Fibroblast of villous mesenchyme (primary cell): Measurements from ENCODE around the gene AFF1. TPM values are rescaled to one million over a fixed set of nuclear protein-coding genes. Genes with fewer than 3 reads are reported as not detected.

ENCODE experiments used
- DNase-seq: peaks from one replicate; pipeline ENCODE4 v3.0.0-alpha.2; 2010; ENCODE audit warnings: low read depth
- H3K4me3 ChIP-seq: 2 replicates; pipeline ENCODE4 v1.5.1; 2011; ENCODE audit warnings: low read depth, mild to moderate bottlenecking, low read length
- total RNA-seq: library from RNA; depleted of rRNA; stranded (reverse); fragments of >200 nt; gene quantifications from 2 replicates; pipeline ENCODE4 v1.2.3, GENCODE V29; 2012
- TF ChIP-seq, protein P1 (sequence below): IDR thresholded peaks from 2 replicates; pipeline ENCODE4 v1.5.1; 2012; ENCODE audit warnings: low read depth, mild to moderate bottlenecking, low read length; ENCODE audit not compliant: insufficient read depth

AFF1 gene
- total RNA-seq, 1 donor = 34.1 TPM

DNA sequence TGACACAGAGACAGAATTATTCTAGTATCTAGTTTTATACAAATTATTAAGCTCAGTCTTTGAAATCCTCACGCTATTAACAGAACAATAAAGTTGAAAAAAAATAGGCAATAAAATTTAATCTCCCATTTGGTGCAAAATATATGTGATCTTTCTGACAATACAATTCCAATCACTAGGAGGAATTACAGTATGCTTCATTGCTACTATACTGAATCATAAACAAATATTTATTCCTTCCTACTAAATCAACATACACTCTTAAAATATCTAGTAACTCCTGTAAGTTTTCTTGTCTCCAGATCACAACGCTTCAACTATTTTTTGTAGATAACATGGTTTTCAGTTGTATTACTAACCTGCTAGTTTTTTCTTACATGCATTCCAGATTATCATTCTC lies 239.9 kb downstream of the AFF1 start:
- no peak for DNase-seq
- TF ChIP-seq, protein P1, sequence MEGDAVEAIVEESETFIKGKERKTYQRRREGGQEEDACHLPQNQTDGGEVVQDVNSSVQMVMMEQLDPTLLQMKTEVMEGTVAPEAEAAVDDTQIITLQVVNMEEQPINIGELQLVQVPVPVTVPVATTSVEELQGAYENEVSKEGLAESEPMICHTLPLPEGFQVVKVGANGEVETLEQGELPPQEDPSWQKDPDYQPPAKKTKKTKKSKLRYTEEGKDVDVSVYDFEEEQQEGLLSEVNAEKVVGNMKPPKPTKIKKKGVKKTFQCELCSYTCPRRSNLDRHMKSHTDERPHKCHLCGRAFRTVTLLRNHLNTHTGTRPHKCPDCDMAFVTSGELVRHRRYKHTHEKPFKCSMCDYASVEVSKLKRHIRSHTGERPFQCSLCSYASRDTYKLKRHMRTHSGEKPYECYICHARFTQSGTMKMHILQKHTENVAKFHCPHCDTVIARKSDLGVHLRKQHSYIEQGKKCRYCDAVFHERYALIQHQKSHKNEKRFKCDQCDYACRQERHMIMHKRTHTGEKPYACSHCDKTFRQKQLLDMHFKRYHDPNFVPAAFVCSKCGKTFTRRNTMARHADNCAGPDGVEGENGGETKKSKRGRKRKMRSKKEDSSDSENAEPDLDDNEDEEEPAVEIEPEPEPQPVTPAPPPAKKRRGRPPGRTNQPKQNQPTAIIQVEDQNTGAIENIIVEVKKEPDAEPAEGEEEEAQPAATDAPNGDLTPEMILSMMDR = no peak
- no peak overlapping the region for H3K4me3 ChIP-seq

- TF ChIP-seq, protein P1 = no peak
- H3K4me3 ChIP-seq = no peak overlapping the region
- DNase-seq = no peak
Observed at GRCh38 chr4:87179751-87180150, 244.9 kb downstream of the AFF1 start.

GRCh38 chr4:87180767-87181166 lies 246.0 kb downstream of the AFF1 start:
- DNase-seq = no peak
- TF ChIP-seq, protein P1 = no peak
- H3K4me3 ChIP-seq = no peak overlapping the region

- TF ChIP-seq, protein P1 = no peak
- H3K4me3 ChIP-seq = no peak overlapping the region
- DNase-seq = no peak
Observed at GRCh38 chr4:87185146-87185870, 250.5 kb downstream of the AFF1 start.

- no peak for DNase-seq
- TF ChIP-seq, protein P1 = no peak
Observed at GRCh38 chr4:87188048-87188447, 253.2 kb downstream of the AFF1 start.

GRCh38 chr4:87188932-87189331 lies 254.1 kb downstream of the AFF1 start:
- no peak for DNase-seq
- H3K4me3 ChIP-seq = no peak overlapping the region
- TF ChIP-seq, protein P1 = no peak

More at GRCh38 chr4:87188048-87188447, 253.2 kb downstream of the AFF1 start:
- H3K4me3 ChIP-seq = no peak overlapping the region

Other genes starting within 250 kb of the AFF1 start
- gene SLC10A6, start 85.6 kb upstream of the AFF1 start, total RNA-seq = under 0.01 TPM in 1 of 2 replicates, not detected in the other
- gene C4orf36, start 42.6 kb upstream of the AFF1 start, total RNA-seq = 0.64 and 1.3 TPM in 2 replicates